WI38 (cell line): ENCODE measurements around the gene GATB.

Source experiments
- H3K4me3 ChIP-seq: 2 replicates; pipeline ENCODE4 v1.5.1; 2011; ENCODE audit warnings: low read depth, mild to moderate bottlenecking, control low read depth, low read length
- TF ChIP-seq, protein P1 (sequence below): IDR thresholded peaks from 2 replicates; pipeline ENCODE4 v1.5.1; 2012; ENCODE audit warnings: low read depth, mild to moderate bottlenecking, control low read depth, low read length

Gene GATB

DNA sequence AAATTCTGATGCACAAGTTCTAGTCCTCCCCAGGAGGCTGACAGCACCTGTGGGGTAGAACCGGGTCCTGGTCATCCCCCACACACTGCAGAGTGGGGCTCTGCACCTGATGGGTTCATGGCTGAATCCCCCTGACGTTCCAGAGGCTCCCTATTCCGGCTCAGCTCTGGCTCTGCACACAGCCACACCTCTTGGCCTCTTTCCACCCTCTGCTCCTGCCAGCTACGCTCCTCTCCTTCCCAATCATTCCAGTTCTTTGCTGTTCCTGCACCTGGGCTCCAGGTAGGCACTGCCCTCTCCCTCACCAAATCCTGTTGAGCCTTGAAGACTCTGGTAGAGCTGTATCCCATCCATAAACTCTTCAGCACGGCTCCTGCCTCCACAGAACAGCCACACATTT lies 75.5 kb downstream of the GATB start:
- no peak overlapping the region for H3K4me3 ChIP-seq
- TF ChIP-seq, protein P1, sequence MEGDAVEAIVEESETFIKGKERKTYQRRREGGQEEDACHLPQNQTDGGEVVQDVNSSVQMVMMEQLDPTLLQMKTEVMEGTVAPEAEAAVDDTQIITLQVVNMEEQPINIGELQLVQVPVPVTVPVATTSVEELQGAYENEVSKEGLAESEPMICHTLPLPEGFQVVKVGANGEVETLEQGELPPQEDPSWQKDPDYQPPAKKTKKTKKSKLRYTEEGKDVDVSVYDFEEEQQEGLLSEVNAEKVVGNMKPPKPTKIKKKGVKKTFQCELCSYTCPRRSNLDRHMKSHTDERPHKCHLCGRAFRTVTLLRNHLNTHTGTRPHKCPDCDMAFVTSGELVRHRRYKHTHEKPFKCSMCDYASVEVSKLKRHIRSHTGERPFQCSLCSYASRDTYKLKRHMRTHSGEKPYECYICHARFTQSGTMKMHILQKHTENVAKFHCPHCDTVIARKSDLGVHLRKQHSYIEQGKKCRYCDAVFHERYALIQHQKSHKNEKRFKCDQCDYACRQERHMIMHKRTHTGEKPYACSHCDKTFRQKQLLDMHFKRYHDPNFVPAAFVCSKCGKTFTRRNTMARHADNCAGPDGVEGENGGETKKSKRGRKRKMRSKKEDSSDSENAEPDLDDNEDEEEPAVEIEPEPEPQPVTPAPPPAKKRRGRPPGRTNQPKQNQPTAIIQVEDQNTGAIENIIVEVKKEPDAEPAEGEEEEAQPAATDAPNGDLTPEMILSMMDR, result no peak

DNA sequence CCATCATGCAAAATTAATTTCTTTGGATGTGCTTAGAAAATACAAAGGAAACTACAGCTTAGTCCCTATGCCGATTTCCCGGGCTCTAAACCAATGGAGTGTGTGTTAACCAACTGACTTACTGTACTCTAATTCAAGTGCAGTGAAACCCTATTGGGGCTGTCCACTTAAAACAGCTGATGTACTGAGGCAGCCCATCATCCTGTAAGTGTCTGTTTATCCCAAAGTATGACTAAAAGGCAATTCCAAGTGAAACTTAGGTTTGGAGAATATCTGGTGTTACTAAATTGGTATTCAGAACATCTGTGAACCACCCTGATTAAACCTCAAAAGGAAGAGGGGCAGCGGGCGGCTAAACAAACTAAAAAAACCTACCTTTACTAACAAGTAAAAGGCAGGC lies 79.7 kb downstream of the GATB start:
- H3K4me3 ChIP-seq, result no peak overlapping the region
- TF ChIP-seq, protein P1, result no peak

DNA sequence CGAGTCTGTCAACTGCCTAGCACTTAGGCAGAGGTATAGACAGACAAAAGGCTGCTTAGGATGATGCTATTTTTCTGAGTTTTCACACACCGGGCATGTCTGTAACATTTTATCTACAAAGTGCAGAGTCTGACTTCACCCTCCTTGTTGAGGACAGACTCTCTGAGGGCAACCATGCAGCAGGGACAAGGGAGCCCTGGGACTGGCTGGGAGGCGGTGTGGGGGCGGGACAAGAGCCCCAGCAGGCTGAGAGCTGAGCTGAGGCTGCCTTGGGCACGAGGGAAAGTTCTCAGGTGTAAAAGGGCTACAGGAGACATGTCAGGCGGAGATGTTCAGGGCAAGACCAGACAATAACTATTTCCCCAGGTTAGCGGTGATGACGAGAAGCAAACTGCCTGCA lies 81.6 kb downstream of the GATB start:
- TF ChIP-seq, protein P1, result no peak
- H3K4me3 ChIP-seq, result no peak overlapping the region

DNA sequence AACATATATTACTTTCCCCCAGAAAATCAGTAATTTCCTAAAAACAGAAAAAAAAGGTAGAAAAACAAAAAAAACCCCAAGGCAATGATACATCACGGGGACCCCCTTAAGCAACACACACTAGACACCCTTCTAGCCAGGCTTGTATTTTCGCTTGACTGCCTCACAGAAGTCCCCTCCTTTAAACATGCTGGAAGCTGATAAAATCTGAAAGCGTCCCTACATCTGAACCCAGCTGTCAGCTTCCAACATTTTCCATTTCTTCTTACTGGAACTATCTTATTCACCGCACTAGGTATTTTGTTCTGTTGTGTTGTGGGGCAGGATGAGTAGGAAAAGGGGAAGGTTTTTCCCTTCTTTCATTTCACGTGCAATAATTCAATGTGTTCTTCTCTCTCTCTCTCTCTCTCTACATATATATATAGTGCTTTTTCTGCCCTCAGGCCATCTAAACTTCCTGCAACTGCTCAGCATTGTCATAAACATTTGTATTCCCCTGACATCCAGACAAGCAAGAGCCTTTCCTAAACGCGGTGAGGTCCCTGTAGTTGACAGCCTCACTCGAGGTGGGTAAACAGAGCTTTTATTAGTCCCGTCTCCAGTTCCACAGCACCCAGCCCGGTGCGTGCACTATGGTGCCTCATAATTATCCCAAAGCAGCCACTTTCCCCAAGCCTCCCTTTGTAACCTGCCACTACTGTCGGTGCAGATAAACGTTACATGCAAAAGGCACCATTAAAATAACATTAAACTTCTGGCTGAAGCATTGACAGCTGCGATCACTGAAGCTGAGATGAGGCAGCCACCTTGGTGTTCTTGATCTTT lies 82.5 kb downstream of the GATB start:
- TF ChIP-seq, protein P1, result no peak
- no peak overlapping the region for H3K4me3 ChIP-seq

DNA sequence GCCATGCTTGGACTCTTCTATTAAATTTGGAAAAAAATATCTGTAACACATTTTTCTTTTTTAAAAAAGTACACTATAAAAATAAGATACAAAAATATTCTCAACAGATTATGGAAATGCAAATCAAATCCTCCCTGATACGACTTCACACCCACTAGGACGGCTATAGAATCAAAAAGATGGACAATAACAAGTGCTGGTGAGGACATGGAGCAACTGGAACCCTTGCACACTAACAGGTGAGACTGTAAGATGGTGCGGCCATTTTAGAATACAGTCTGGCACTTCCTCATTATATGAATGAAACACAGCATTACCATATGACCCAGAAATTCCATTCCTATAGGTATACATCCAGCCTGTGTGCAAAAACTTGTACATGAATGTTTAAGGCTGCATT lies 83.6 kb downstream of the GATB start:
- TF ChIP-seq, protein P1, result no peak
- H3K4me3 ChIP-seq, result no peak overlapping the region

DNA sequence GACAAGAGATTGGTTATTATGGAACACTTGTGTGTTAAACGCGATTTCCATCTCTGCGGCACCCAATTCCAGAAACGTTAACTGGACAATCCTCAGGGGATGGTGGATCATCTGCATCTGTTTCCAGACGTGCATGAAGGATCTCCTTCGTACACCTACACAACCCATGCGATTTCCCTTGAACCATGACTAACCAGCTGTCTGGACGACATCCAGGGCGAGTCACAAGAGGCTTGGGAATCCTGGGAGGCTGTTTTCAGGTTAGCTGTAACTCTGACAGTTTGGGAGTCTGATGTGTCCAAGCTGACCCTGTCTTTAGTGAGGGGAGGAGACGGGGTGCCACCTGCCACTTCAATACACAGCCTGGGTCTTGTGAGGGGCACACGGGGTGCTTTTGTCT lies 84.5 kb downstream of the GATB start:
- no peak overlapping the region for H3K4me3 ChIP-seq
- TF ChIP-seq, protein P1, result no peak

DNA sequence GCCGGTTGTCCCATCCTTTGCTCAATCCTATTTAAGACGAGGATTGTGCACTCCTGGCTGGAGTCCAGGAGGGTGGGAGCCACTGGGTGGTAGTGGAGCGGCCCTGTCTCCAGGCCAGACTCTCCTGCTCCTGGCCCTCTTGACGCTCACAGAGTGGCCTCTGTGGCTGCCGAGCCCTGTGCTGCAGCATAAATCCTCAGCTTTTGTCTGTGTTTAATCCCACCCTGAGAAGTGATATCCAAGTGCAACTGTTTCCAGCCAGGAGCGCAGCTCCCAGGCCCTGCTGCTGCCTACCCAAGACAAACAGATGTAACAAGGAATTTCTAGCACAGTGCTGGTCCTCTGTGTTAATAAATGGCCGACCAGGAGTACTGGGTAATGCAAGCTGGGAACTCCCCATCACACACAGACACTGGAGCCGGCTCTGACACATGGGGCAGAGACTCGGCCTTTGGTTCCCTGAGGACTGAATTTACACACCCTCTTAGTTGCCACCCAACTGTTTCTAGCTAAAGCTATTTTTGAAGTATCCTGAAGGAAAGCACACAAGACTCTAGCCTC lies 85.3 kb downstream of the GATB start:
- TF ChIP-seq, protein P1, result no peak
- no peak overlapping the region for H3K4me3 ChIP-seq
